GM23338 (cell line): Measurements from ENCODE around the gene SPART. TPM values are rescaled to one million over a fixed set of nuclear protein-coding genes. Genes with fewer than 3 reads are reported as not detected.
A peak's percentile ranks its signal among the peaks of the same experiment; 100 is the strongest.

Experiments
- ATAC-seq: fragments of 200-7000 bp; cut with Tn5 transposase; 3 replicates; pipeline ENCODE4 v1.9.1; 2020
- DNase-seq: peaks from one replicate; pipeline ENCODE4 v3.0.0-alpha.2; 2015; ENCODE audit warnings: low spot score
- H2AFZ ChIP-seq: fragments of 200-600 bp; sonication (generic); 2 replicates; pipeline ENCODE4 v1.8.0; 2016; ENCODE audit warnings: antibody characterized with exemption, mild to moderate bottlenecking, moderate library complexity
- H3F3A ChIP-seq: fragments of 200-600 bp; sonication (generic); replicated peaks from 2 replicates; pipeline ENCODE4 v1.8.0; 2017; ENCODE audit warnings: antibody characterized with exemption, mixed run types, low read depth
- H3K27ac ChIP-seq: fragments of 200-600 bp; sonication (generic); 2 replicates; pipeline ENCODE4 v1.6.1; 2016; ENCODE audit warnings: low read depth
- H3K27me3 ChIP-seq: fragments of 200-600 bp; sonication (generic); 2 replicates; pipeline ENCODE4 v1.8.0; 2016; ENCODE audit warnings: mild to moderate bottlenecking, mixed run types, moderate library complexity; ENCODE audit not compliant: insufficient read depth
- H3K36me3 ChIP-seq: fragments of 200-600 bp; sonication (generic); 2 replicates; pipeline ENCODE4 v1.8.0; 2016; ENCODE audit warnings: mild to moderate bottlenecking; ENCODE audit not compliant: insufficient read depth
- H3K4me1 ChIP-seq: fragments of 200-600 bp; sonication (generic); 2 replicates; pipeline ENCODE4 v1.8.0; 2016; ENCODE audit warnings: mild to moderate bottlenecking, moderate library complexity; ENCODE audit not compliant: insufficient read depth
- H3K4me2 ChIP-seq: fragments of 200-600 bp; sonication (generic); 2 replicates; pipeline ENCODE4 v1.7.1; 2017; ENCODE audit warnings: mixed run types
- H3K4me3 ChIP-seq: fragments of 200-600 bp; sonication (generic); 2 replicates; pipeline ENCODE4 v1.6.1; 2016; ENCODE audit warnings: mixed run types
- H3K79me2 ChIP-seq: fragments of 200-600 bp; sonication (generic); replicated peaks from 2 replicates; pipeline ENCODE4 v1.8.0; 2017; ENCODE audit warnings: mild to moderate bottlenecking; ENCODE audit not compliant: insufficient read depth
- H3K9me2 ChIP-seq: fragments of 200-600 bp; sonication (generic); 2 replicates; pipeline ENCODE4 v1.8.0; 2017; ENCODE audit not compliant: insufficient read depth
- H4K20me1 ChIP-seq: fragments of 200-600 bp; sonication (generic); replicated peaks from 2 replicates; pipeline ENCODE4 v1.8.0; 2017; ENCODE audit warnings: mild to moderate bottlenecking; ENCODE audit not compliant: insufficient read depth
- H3K27ac Mint-ChIP-seq: 2 replicates; pipeline ENCODE4 v1.8.0; 2020; ENCODE audit warnings: inconsistent platforms, mild to moderate bottlenecking, moderate library complexity, mixed read lengths
- H3K27me3 Mint-ChIP-seq: 3 replicates; pipeline ENCODE4 v1.8.0; 2022; ENCODE audit warnings: low read depth, mild to moderate bottlenecking, moderate library complexity, mixed read lengths, inconsistent platforms; ENCODE audit not compliant: insufficient read depth, poor library complexity
- H3K36me3 Mint-ChIP-seq: 3 replicates; pipeline ENCODE4 v1.8.0; 2021; ENCODE audit warnings: low read depth, mild to moderate bottlenecking, inconsistent platforms, moderate library complexity, mixed read lengths
- H3K4me1 Mint-ChIP-seq: 3 replicates; pipeline ENCODE4 v1.8.0; 2020; ENCODE audit warnings: mild to moderate bottlenecking, inconsistent platforms, mixed read lengths
- H3K4me3 Mint-ChIP-seq: 3 replicates; pipeline ENCODE4 v1.8.0; 2021; ENCODE audit warnings: moderate library complexity, mild to moderate bottlenecking, inconsistent platforms, mixed read lengths
- H3K9me3 Mint-ChIP-seq: 3 replicates; pipeline ENCODE4 v1.8.0; 2020; ENCODE audit warnings: moderate library complexity, mild to moderate bottlenecking, inconsistent platforms, mixed read lengths
- CREB1 ChIP-seq: fragments of 250-450 bp; sonication (Bioruptor Pico); IDR thresholded peaks from 2 replicates; pipeline ENCODE4 v1.5.0; 2020; ENCODE audit warnings: low read depth, mild to moderate bottlenecking, moderate library complexity
- CTCF ChIP-seq, 2 experiments: fragments of 200-600 bp in 1 of 2; sonication (generic) in 1 of 2; conservative IDR thresholded peaks; 2 replicates each; pipeline versions ENCODE4 v1.5.1 to v1.6.1; 2016 to 2017; ENCODE audit warnings: antibody characterized with exemption in 2 of 2, low read depth in 2 of 2, mild to moderate bottlenecking in 2 of 2, moderate library complexity in 1 of 2
- ETS1 ChIP-seq: IDR thresholded peaks from 2 replicates; pipeline ENCODE4 v1.6.1; 2016; ENCODE audit warnings: antibody characterized with exemption
- EZH2 ChIP-seq: fragments of 200-600 bp; sonication (generic); IDR thresholded peaks from one replicate; pipeline ENCODE4 v1.8.0; 2017; ENCODE audit warnings: antibody characterized with exemption, mild to moderate bottlenecking, low read depth; ENCODE audit not compliant: unreplicated experiment
- EZH2phosphoT487 ChIP-seq: fragments of 200-600 bp; sonication (generic); IDR thresholded peaks from one replicate; pipeline ENCODE4 v1.8.1; 2018; ENCODE audit warnings: antibody characterized with exemption; ENCODE audit not compliant: unreplicated experiment
- JUNB ChIP-seq: IDR thresholded peaks from one replicate; pipeline ENCODE4 v1.6.1; 2016; ENCODE audit warnings: antibody characterized with exemption; ENCODE audit not compliant: unreplicated experiment
- NANOG ChIP-seq: IDR thresholded peaks from 2 replicates; pipeline ENCODE4 v1.6.1; 2016; ENCODE audit warnings: antibody characterized with exemption, borderline replicate concordance
- POLR2AphosphoS5 ChIP-seq: IDR thresholded peaks from 2 replicates; pipeline ENCODE4 v1.6.1; 2016; ENCODE audit warnings: antibody characterized with exemption, low read depth
- REST ChIP-seq: IDR thresholded peaks from one replicate; pipeline ENCODE4 v1.6.1; 2018; ENCODE audit warnings: antibody characterized with exemption; ENCODE audit not compliant: unreplicated experiment
- STAT1 ChIP-seq: IDR thresholded peaks from one replicate; pipeline ENCODE4 v1.6.1; 2016; ENCODE audit warnings: antibody characterized with exemption; ENCODE audit not compliant: unreplicated experiment
- ZNF114 ChIP-seq: fragments of 250-450 bp; sonication (Bioruptor Pico); IDR thresholded peaks from 2 replicates; pipeline ENCODE4 v1.5.0; 2020; ENCODE audit warnings: mild to moderate bottlenecking, moderate library complexity
- ZNF331 ChIP-seq: fragments of 250-450 bp; sonication (Bioruptor Pico); IDR thresholded peaks from 2 replicates; pipeline ENCODE4 v1.5.0; 2020; ENCODE audit warnings: low read depth, mild to moderate bottlenecking, moderate library complexity
- ZNF462 ChIP-seq: fragments of 250-450 bp; sonication (Bioruptor Pico); IDR thresholded peaks from 2 replicates; pipeline ENCODE4 v1.5.0; 2020; ENCODE audit warnings: mild to moderate bottlenecking, moderate library complexity
- polyA plus RNA-seq: library from polyadenylated mRNA; unstranded; fragments of >200 nt; fragmentation: Nextera tagmentation; extraction: Ambion mirVana; gene quantifications from 2 replicates; pipeline ENCODE4 v1.2.1, GENCODE V29; 2016
- total RNA-seq: library from RNA; depleted of rRNA; stranded (reverse); fragments of >200 nt; shearing (Covaris generic); gene quantifications from 2 replicates; pipeline ENCODE4 v1.2.3, GENCODE V29; 2014

Gene SPART
- total and polyA plus RNA-seq, 2 experiments from 2014 or later: 109 to 116 TPM

- H3K4me2 ChIP-seq: no peak overlapping the region
- H3K4me1 ChIP-seq: peaks cover 55% of the 10 kb centered on the region
- no peaks in the 10 kb centered on the region for H4K20me1 ChIP-seq
- H3K79me2 ChIP-seq: peaks cover 7% of the 10 kb centered on the region
- ATAC-seq (no peak), DNase-seq (no peak)
- no peak overlapping the region for H2AFZ ChIP-seq
- peaks cover 36% of the 10 kb centered on the region for H3K4me1 Mint-ChIP-seq
- H3K9me3 Mint-ChIP-seq: peaks cover 9% of the 10 kb centered on the region
- H3K36me3 ChIP-seq: peaks cover 10% of the 10 kb centered on the region; the same call in 1 of the 2 replicates
- peaks cover 69% of the 10 kb centered on the region for H3K36me3 Mint-ChIP-seq
- H3K4me3 Mint-ChIP-seq: no peak overlapping the region
- H3K4me3 ChIP-seq: no peak overlapping the region
- no peaks in the 10 kb centered on the region for H3K27me3 ChIP-seq
- H3K9me2 ChIP-seq: peaks cover 3% of the 10 kb centered on the region; the same call in 1 of the 2 replicates
- H3K27ac Mint-ChIP-seq: no peak overlapping the region
- TF ChIP-seq EZH2phosphoT487 (no peak), JUNB (no peak), ETS1 (no peak), ZNF114 (CRISPR knock-in tag) (no peak), REST (no peak), ZNF462 (no peak), NANOG (no peak), EZH2 (no peak), STAT1 (no peak), ZNF331 (CRISPR knock-in tag) (no peak), CTCF (conservative IDR thresholded peaks at IDR 0.05; ENCODE audit: low read depth in 2 of 2) (no peak), POLR2AphosphoS5 (no peak), CREB1 (no peak)
- 0 out of 2 replicates have a peak, but pooled peaks cover 4% of the 10 kb centered on the region for H3F3A ChIP-seq
- H3K27ac ChIP-seq: peak overlapping the region; percentile 100
- peaks cover 8% of the 10 kb centered on the region for H3K27me3 Mint-ChIP-seq
Measured at GRCh38 chr13:36323408-36323807, 22.8 kb downstream of the SPART start.
